Measurements from ENCODE around the gene EIF3B. TPM values are rescaled to one million over a fixed set of nuclear protein-coding genes. Genes with fewer than 3 reads are reported as not detected.
"Not testable (repeated sequence)": the region's sequence is repeated elsewhere in the genome, so short reads cannot be mapped to it uniquely, and the experiment has no call there.

The EIF3B gene
- total RNA-seq, 2 experiments from 2014 or later: 315 to 319 TPM

GRCh38 chr7:2358968-2359527, 4.4 kb downstream of the EIF3B start:
- H3K27ac Mint-ChIP-seq: no peak overlapping the region
- no peaks in the 10 kb centered on the region for H3K9me3 Mint-ChIP-seq
- H3K4me1 Mint-ChIP-seq: peaks cover 38% of the 10 kb centered on the region
- no peaks in the 10 kb centered on the region for H3K27me3 Mint-ChIP-seq
- no peak for DNase-seq
- peak overlapping the region; percentile 40 for H3K4me3 Mint-ChIP-seq
- H3K36me3 Mint-ChIP-seq: peaks cover 49% of the 10 kb centered on the region

DNA sequence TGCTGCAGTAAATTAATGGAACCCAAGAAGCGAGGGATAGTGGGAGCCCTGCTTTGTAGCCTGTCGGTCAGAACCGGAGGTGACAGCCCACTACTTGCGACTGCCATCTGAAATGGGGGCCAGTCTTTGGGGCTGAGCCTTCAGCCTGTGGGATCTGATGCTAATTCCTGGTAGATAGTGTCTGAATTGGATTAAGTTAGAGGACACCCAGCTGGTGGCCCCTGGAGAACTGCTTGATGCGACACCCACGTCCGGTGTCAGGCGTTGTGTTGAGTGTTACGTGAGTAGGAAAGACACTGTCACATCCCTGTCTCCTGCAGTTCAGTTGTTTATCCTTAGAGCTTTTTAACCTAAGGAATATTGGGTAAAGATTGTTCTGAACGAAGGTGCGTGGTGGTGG, 5.0 kb downstream of the EIF3B start:
- peaks cover 38% of the 10 kb centered on the region for H3K4me1 Mint-ChIP-seq
- no peaks in the 10 kb centered on the region for H3K27me3 Mint-ChIP-seq
- H3K27ac Mint-ChIP-seq: peak overlapping the region; percentile 8
- H3K9me3 Mint-ChIP-seq: no peaks in the 10 kb centered on the region
- no peak for DNase-seq
- H3K36me3 Mint-ChIP-seq: peaks cover 51% of the 10 kb centered on the region
- H3K4me3 Mint-ChIP-seq: no peak overlapping the region

- Mint-ChIP-seq H3K36me3 (peaks cover 52% of the 10 kb centered on the region), H3K27ac (no peak overlapping the region), H3K4me3 (no peak overlapping the region)
Observed at GRCh38 chr7:2360796-2361195, 6.2 kb downstream of the EIF3B start.

GRCh38 chr7:2362385-2363088, 7.9 kb downstream of the EIF3B start:
- Mint-ChIP-seq H3K36me3 (peaks cover 47% of the 10 kb centered on the region), H3K4me3 (no peak overlapping the region), H3K9me3 (no peaks in the 10 kb centered on the region), H3K4me1 (peaks cover 23% of the 10 kb centered on the region), H3K27me3 (no peaks in the 10 kb centered on the region), H3K27ac (no peak overlapping the region)
- DNase-seq: no peak

More at GRCh38 chr7:2360796-2361195, 6.2 kb downstream of the EIF3B start:
- H3K4me1 Mint-ChIP-seq: peaks cover 38% of the 10 kb centered on the region
- no peaks in the 10 kb centered on the region for H3K9me3 Mint-ChIP-seq
- no peak for DNase-seq
- H3K27me3 Mint-ChIP-seq: no peaks in the 10 kb centered on the region

DNA sequence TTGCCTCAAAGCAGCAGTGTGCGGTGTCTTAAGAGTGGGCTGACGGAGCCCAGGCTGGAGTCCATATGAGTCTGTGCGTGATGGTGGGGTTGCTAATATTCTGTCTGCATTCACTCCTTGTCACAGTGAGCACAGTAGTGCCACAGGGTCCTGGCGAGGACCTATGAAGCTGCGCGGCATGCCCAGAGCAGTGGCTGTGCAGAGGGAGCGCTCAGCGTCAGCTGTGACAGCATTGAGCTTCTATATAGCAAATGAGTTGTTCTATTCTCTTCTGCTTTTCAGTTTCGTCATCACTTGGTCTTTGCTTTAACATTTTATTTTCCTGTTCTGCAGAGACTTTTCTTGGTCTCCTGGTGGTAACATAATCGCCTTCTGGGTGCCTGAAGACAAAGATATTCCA, 14.5 kb downstream of the EIF3B start:
- peaks cover 1% of the 10 kb centered on the region for H3K4me1 Mint-ChIP-seq
- no peaks in the 10 kb centered on the region for H3K9me3 Mint-ChIP-seq
- H3K4me3 Mint-ChIP-seq: no peak overlapping the region
- H3K27ac Mint-ChIP-seq: no peak overlapping the region
- no peaks in the 10 kb centered on the region for H3K27me3 Mint-ChIP-seq
- H3K36me3 Mint-ChIP-seq: peaks cover 32% of the 10 kb centered on the region
- no peak for DNase-seq

- H3K27ac Mint-ChIP-seq: no peak overlapping the region
- peaks cover 4% of the 10 kb centered on the region for H3K4me1 Mint-ChIP-seq
- H3K9me3 Mint-ChIP-seq: no peaks in the 10 kb centered on the region
- no peak overlapping the region for H3K4me3 Mint-ChIP-seq
- H3K27me3 Mint-ChIP-seq: no peaks in the 10 kb centered on the region
- peaks cover 30% of the 10 kb centered on the region for H3K36me3 Mint-ChIP-seq
- DNase-seq: no peak
Observed at GRCh38 chr7:2371329-2371728, 16.7 kb downstream of the EIF3B start.

DNA sequence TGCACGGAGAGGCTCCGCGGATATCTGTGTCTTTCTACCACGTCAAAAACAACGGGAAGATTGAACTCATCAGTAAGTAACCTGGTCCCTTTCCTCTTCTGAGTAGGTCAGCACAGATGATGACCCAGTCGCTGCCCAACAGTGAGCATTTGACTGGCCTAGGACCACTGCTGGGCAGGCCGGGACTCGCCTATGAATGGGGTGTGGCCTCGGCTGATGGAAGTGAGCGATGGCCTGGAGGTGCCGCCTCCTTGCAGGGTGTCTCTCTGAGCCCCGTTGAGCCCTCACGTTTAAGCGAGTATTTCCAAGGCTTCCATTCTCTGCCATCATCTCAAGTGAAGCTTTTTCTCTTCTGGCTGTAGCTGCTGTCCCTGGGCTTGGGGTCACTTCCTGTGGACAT, 18.1 kb downstream of the EIF3B start:
- no peaks in the 10 kb centered on the region for H3K9me3 Mint-ChIP-seq
- H3K36me3 Mint-ChIP-seq: peaks cover 32% of the 10 kb centered on the region
- no peak for DNase-seq
- peaks cover 10% of the 10 kb centered on the region for H3K4me1 Mint-ChIP-seq
- no peak overlapping the region for H3K4me3 Mint-ChIP-seq
- H3K27ac Mint-ChIP-seq: peak overlapping the region; percentile 40
- H3K27me3 Mint-ChIP-seq: no peaks in the 10 kb centered on the region

DNA sequence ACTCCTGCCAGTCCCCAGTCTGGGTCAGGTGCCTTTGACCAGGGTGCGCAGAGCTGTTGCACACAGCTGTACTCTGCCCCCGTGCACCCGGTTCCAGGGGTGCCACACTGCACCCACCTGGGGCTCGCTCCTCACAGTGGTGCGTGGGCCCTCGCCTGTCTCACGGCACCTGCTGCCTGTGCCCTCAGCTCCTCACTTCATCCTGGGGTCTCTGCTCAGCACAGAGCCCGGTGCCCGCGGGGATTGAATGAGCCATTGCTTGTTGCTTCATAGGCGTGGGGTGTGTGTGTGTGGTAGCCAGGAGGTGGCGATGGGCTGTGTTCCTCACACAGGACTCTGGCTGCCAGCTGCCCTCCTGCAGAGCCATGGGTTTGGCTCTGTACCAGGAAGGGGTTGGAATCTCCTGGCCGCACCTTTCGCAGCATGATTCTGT, 18.5 kb downstream of the EIF3B start:
- peaks cover 10% of the 10 kb centered on the region for H3K4me1 Mint-ChIP-seq
- peaks cover 34% of the 10 kb centered on the region for H3K36me3 Mint-ChIP-seq
- H3K27me3 Mint-ChIP-seq: no peaks in the 10 kb centered on the region
- DNase-seq: no peak
- no peak overlapping the region for H3K4me3 Mint-ChIP-seq
- no peaks in the 10 kb centered on the region for H3K9me3 Mint-ChIP-seq
- H3K27ac Mint-ChIP-seq: no peak overlapping the region

DNA sequence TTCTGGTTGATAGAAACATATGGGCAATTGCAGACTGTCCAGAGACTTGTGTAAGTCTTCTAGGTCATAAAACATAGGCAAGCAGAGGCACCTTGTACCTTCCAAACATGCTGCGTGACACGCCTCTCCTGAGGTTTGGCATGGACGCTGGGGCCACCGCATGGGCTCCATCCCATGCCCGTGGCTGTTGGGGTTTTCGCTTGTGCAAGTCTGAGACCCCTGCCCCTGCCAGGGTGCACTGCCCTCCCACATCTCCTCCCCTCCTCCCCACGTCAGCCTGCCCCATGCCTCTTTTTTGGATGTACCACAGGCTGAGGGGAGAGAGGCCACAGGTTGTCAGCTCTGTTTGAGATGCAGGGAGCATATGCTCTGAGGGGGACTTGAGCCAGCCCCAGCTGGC, 19.0 kb downstream of the EIF3B start:
- Mint-ChIP-seq H3K27ac (no peak overlapping the region), H3K27me3 (no peaks in the 10 kb centered on the region), H3K9me3 (no peaks in the 10 kb centered on the region), H3K4me3 (no peak overlapping the region), H3K36me3 (peaks cover 38% of the 10 kb centered on the region), H3K4me1 (peaks cover 12% of the 10 kb centered on the region)
- DNase-seq: no peak

- H3K4me3 Mint-ChIP-seq: no peak overlapping the region
- no peak overlapping the region for H3K27ac Mint-ChIP-seq
- H3K9me3 Mint-ChIP-seq: no peaks in the 10 kb centered on the region
- no peaks in the 10 kb centered on the region for H3K27me3 Mint-ChIP-seq
- no peak for DNase-seq
- peaks cover 39% of the 10 kb centered on the region for H3K36me3 Mint-ChIP-seq
- H3K4me1 Mint-ChIP-seq: peaks cover 12% of the 10 kb centered on the region
Observed at GRCh38 chr7:2374401-2374800, 19.8 kb downstream of the EIF3B start.

- Mint-ChIP-seq H3K4me3 (no peak overlapping the region), H3K27me3 (no peaks in the 10 kb centered on the region), H3K36me3 (peaks cover 39% of the 10 kb centered on the region), H3K27ac (peak overlapping the region; percentile 73), H3K4me1 (peaks cover 12% of the 10 kb centered on the region), H3K9me3 (no peaks in the 10 kb centered on the region)
- DNase-seq: no peak
Observed at GRCh38 chr7:2374830-2375728, 20.5 kb downstream of the EIF3B start.

DNA sequence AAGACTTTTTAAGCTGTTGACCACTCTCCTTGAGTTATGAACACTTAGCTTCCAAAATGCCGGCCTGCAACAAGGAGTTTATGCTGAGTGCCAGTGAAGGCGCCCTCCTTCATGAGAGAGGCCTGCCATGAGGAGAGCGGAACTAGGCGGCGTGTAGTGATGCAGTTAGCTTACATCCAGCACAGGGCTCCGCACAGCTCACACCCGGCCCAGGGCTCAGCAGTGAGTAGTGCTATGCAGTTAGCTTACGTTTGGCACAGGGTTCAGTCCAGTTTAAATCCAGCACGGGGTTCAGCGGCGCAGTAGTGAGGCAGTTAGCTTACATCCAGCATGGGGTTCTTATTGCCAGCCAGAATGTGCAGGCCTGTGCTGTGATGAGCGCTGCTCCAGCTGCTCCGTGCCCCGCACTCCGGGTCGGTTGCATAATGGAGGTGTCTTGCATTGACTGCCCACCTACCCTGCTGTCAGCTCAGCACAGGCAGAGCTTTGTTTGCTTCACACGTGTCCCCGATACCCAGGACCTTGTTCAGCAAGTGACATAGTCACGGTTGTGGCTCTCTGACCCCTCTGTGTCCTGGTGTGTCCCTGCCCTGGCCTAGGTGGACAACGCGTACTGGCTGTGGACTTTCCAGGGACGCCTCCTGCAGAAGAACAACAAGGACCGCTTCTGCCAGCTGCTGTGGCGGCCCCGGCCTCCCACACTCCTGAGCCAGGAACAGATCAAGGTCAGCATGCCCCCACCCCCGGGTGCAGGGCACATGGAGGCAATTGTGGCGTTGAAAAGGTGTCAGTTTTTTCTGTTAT, 21.9 kb downstream of the EIF3B start:
- H3K27ac Mint-ChIP-seq: no peak overlapping the region
- H3K4me3 Mint-ChIP-seq: no peak overlapping the region
- no peaks in the 10 kb centered on the region for H3K27me3 Mint-ChIP-seq
- peaks cover 46% of the 10 kb centered on the region for H3K36me3 Mint-ChIP-seq
- no peak for DNase-seq
- peaks cover 12% of the 10 kb centered on the region for H3K4me1 Mint-ChIP-seq
- no peaks in the 10 kb centered on the region for H3K9me3 Mint-ChIP-seq

DNA sequence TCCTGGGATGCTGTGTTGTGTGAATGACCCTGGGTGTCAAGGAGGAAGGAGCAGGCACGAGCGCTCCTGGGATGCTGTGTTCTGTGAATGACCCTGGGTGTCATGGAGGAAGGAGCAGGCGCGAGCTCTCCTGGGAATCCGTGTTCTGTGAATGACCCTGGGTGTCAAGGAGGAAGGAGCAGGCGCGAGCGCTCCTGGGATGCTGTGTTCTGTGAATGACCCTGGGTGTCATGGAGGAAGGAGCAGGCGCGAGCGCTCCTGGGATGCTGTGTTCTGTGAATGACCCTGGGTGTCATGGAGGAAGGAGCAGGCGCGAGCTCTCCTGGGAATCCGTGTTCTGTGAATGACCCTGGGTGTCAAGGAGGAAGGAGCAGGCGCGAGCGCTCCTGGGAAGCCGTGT, 22.9 kb downstream of the EIF3B start:
- not testable (repeated sequence) for H3K27me3 Mint-ChIP-seq, H3K27ac Mint-ChIP-seq, H3K4me3 Mint-ChIP-seq, DNase-seq, H3K9me3 Mint-ChIP-seq
- H3K36me3 Mint-ChIP-seq: peaks cover 44% of the 10 kb centered on the region
- H3K4me1 Mint-ChIP-seq: peaks cover 12% of the 10 kb centered on the region

- H3K4me3 Mint-ChIP-seq, H3K9me3 Mint-ChIP-seq, H3K27ac Mint-ChIP-seq, H3K27me3 Mint-ChIP-seq, DNase-seq: not testable (repeated sequence)
- H3K36me3 Mint-ChIP-seq: peaks cover 41% of the 10 kb centered on the region
- peaks cover 12% of the 10 kb centered on the region for H3K4me1 Mint-ChIP-seq
Observed at GRCh38 chr7:2378125-2378524, 23.5 kb downstream of the EIF3B start.

GRCh38 chr7:2379161-2379560, 24.5 kb downstream of the EIF3B start:
- Mint-ChIP-seq H3K36me3 (peaks cover 42% of the 10 kb centered on the region), H3K4me3 (no peak overlapping the region)

More at GRCh38 chr7:2379161-2379560, 24.5 kb downstream of the EIF3B start:
- H3K4me1 Mint-ChIP-seq: peaks cover 12% of the 10 kb centered on the region
- H3K27ac Mint-ChIP-seq: no peak overlapping the region
- H3K9me3 Mint-ChIP-seq: no peaks in the 10 kb centered on the region
- no peaks in the 10 kb centered on the region for H3K27me3 Mint-ChIP-seq
- no peak for DNase-seq
